ENCODE results near the gene DAB2IP. TPM values are rescaled to one million over a fixed set of nuclear protein-coding genes. Genes with fewer than 3 reads are reported as not detected.
A peak's percentile ranks its signal among the peaks of the same experiment; 100 is the strongest.

DAB2IP gene
- total and polyA plus RNA-seq, 2 donors (not counting 1 experiment from before 2014, with no cell fraction given): 14.6 to 16.5 TPM

DNA sequence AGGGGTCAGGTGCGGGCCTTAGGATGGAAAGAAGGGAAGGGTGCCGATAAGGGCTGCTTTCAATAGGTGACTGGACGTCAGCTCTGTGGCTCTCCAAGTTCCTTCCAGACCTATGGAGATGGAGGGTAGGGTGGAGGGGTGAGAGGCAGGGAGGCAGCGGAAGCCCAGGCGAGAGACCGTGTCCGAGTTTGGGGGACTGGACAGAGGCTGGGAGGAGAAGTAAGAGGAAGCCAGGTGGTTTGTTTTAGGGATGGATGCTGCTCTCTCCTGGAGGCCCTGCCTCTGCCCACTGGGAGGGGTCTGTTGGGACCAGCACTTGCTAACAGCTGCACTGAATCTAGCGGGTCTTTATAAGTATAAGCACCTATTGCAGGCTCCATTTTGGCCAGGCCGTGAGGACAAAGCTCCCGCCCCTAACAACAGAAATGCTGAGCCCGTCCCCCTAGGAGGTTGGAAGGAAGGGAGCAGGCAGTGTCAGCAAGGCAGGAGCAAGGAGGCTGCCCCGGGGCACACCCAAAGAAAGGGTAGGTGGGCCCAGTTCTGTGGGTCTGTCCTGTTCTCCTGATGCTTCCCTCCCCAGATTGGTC is 167.5 kb downstream of the DAB2IP start:
- Histone ChIP-seq H3K4me1 (ENCODE audit: control insufficient read depth, extremely low read depth, insufficient read depth, low read length) (peaks cover 2% of the 10 kb centered on the region), H3K9me3 (ENCODE audit: control insufficient read depth, insufficient read depth, low read depth, low read length) (no peaks in the 10 kb centered on the region), H3K27me3 (ENCODE audit: control insufficient read depth, insufficient read depth, low read length) (no peaks in the 10 kb centered on the region), H4K20me1 (ENCODE audit: control insufficient read depth, extremely low read depth, insufficient read depth, low read length) (no peaks in the 10 kb centered on the region), H2AFZ (ENCODE audit: low read length) (no peak overlapping the region), H3K4me2 (ENCODE audit: extremely low read depth, insufficient read depth, low read length) (no peak overlapping the region), H3K27ac (ENCODE audit: insufficient read depth, low read length) (no peak overlapping the region), H3K79me2 (ENCODE audit: control insufficient read depth, insufficient read depth, low read length) (no peaks in the 10 kb centered on the region), H3K36me3 (ENCODE audit: control insufficient read depth, insufficient read depth, low read length) (no peaks in the 10 kb centered on the region), H3K9ac (ENCODE audit: insufficient read depth, low read length) (no peak overlapping the region), H3K4me3 (replicated peaks in 1 of 4; ENCODE audit: control extremely low read depth in 1 of 4, insufficient read depth in 1 of 4, low read depth in 3 of 4, low read length in 4 of 4) (no peak overlapping the region)
- TF ChIP-seq CTCF (conservative IDR thresholded peaks at IDR 0.05 in 1 of 2, IDR thresholded peaks at IDR 0.05 in 1 of 2; ENCODE audit: low read depth in 1 of 2, low read length in 2 of 2): no peak
- no peak for TF ChIP-seq EZH2 (IDR thresholded peaks at IDR 0.05; ENCODE audit: low read length, missing control alignments)
- DNase-seq (ENCODE audit: low read depth in 2 of 2): no peak

DNA sequence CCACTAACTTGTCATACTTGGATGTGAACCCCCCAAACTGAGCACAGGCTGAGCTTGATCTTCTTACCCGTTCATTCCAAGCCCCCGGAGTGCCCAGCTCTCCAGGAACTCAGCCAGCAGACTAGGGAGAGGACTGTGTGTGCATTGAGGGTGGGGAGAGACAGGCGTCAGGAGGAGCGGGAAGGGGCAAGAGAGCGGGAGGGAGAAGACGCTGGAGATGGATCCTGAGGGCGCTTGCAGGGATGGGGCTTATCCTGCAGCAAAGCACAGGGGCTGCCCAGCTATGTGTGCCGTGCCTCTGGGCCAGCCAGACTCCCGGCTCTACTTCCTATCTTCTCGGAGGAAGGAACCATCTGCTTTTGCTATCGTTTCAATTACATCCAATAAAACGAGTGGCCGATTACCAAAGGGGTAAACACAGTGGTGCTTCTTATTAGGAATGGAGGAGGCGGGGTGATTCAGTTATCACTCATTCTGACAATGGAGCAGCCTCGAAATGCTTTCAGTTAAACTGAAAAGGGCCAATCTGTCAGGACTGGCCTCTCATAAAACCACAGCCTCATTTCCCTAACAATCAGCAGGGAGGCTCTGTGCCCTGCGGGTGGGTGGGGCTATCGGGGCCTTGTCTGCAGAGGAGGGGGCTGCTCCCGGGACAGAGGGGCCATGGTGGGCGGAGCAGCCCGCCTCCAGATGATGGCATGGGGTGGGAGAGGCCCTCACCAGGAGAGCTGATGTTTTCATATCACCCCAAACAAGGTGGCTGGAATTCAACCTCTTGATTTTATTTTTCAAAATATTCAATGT is 168.2 kb downstream of the DAB2IP start:
- Histone ChIP-seq H3K4me1 (ENCODE audit: control insufficient read depth, extremely low read depth, insufficient read depth, low read length) (peaks cover 2% of the 10 kb centered on the region), H3K4me3 (replicated peaks in 1 of 4; ENCODE audit: control extremely low read depth in 1 of 4, insufficient read depth in 1 of 4, low read depth in 3 of 4, low read length in 4 of 4) (peak overlapping the region in 2 of 4 experiments; percentile 24 to 30), H3K9ac (ENCODE audit: insufficient read depth, low read length) (no peak overlapping the region), H3K27ac (ENCODE audit: insufficient read depth, low read length) (no peak overlapping the region), H4K20me1 (ENCODE audit: control insufficient read depth, extremely low read depth, insufficient read depth, low read length) (no peaks in the 10 kb centered on the region), H3K79me2 (ENCODE audit: control insufficient read depth, insufficient read depth, low read length) (no peaks in the 10 kb centered on the region), H3K36me3 (ENCODE audit: control insufficient read depth, insufficient read depth, low read length) (no peaks in the 10 kb centered on the region), H3K4me2 (ENCODE audit: extremely low read depth, insufficient read depth, low read length) (no peak overlapping the region), H3K9me3 (ENCODE audit: control insufficient read depth, insufficient read depth, low read depth, low read length) (no peaks in the 10 kb centered on the region), H3K27me3 (ENCODE audit: control insufficient read depth, insufficient read depth, low read length) (no peaks in the 10 kb centered on the region), H2AFZ (ENCODE audit: low read length) (peak overlapping the region; percentile 26)
- TF ChIP-seq CTCF (conservative IDR thresholded peaks at IDR 0.05 in 1 of 2, IDR thresholded peaks at IDR 0.05 in 1 of 2; ENCODE audit: low read depth in 1 of 2, low read length in 2 of 2) (no peak), EZH2 (IDR thresholded peaks at IDR 0.05; ENCODE audit: low read length, missing control alignments) (no peak)
- DNase-seq (ENCODE audit: low read depth in 2 of 2): peak; percentile 31 to 53

DNA sequence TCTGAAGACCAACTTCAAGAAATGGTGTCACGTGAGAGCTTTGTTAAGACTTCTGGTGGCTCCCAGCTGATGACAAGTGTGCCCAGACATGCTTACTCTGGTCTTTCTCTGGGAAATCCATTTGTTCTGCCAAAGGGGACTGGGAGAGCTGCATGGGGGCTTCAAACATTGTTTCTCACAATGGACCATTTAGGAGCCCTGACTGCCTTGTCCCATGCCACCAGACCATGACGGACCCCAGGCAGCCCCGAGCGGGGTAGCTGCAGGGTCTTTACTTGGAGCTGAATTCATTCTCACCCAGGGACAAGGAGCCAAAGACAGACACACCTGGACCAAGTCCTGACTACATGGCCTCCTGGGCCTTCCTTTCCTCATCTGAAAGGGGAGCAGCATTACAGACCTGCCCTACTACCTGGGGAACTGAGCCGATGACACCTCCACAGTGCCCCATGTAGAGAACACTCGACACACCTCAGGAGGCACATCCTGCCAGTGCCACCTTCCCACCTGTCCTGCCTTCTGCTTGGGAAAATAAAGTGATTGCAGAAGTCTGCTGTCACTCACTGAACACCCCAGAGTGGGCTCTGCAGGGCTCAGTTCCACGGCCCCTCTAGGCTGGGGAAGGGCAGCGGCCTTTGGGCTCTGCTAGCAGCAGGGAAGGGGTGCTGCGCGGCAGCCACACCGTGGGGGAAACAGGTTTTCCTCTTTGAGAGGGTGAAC is 169.0 kb downstream of the DAB2IP start:
- Histone ChIP-seq H3K79me2 (ENCODE audit: control insufficient read depth, insufficient read depth, low read length) (no peaks in the 10 kb centered on the region), H3K27me3 (ENCODE audit: control insufficient read depth, insufficient read depth, low read length) (no peaks in the 10 kb centered on the region), H3K9me3 (ENCODE audit: control insufficient read depth, insufficient read depth, low read depth, low read length) (no peaks in the 10 kb centered on the region), H3K4me3 (replicated peaks in 1 of 4; ENCODE audit: control extremely low read depth in 1 of 4, insufficient read depth in 1 of 4, low read depth in 3 of 4, low read length in 4 of 4) (no peak overlapping the region), H3K9ac (ENCODE audit: insufficient read depth, low read length) (no peak overlapping the region), H2AFZ (ENCODE audit: low read length) (no peak overlapping the region), H3K4me1 (ENCODE audit: control insufficient read depth, extremely low read depth, insufficient read depth, low read length) (peaks cover 2% of the 10 kb centered on the region), H4K20me1 (ENCODE audit: control insufficient read depth, extremely low read depth, insufficient read depth, low read length) (no peaks in the 10 kb centered on the region), H3K36me3 (ENCODE audit: control insufficient read depth, insufficient read depth, low read length) (no peaks in the 10 kb centered on the region), H3K27ac (ENCODE audit: insufficient read depth, low read length) (no peak overlapping the region), H3K4me2 (ENCODE audit: extremely low read depth, insufficient read depth, low read length) (no peak overlapping the region)
- no peak for DNase-seq (ENCODE audit: low read depth in 2 of 2)
- no peak for TF ChIP-seq EZH2 (IDR thresholded peaks at IDR 0.05; ENCODE audit: low read length, missing control alignments)
- TF ChIP-seq CTCF (conservative IDR thresholded peaks at IDR 0.05 in 1 of 2, IDR thresholded peaks at IDR 0.05 in 1 of 2; ENCODE audit: low read depth in 1 of 2, low read length in 2 of 2): no peak
